Putamen (tissue), 1 donor: ENCODE measurements around the gene PTGES2.
"Not testable (repeated sequence)": the region's sequence is repeated elsewhere in the genome, so short reads cannot be mapped to it uniquely, and the experiment has no call there.

Source experiments
- DNase-seq: peaks from one replicate; pipeline ENCODE4 v3.0.0-alpha.2; 2016; ENCODE audit warnings: low spot score

Gene PTGES2

DNA sequence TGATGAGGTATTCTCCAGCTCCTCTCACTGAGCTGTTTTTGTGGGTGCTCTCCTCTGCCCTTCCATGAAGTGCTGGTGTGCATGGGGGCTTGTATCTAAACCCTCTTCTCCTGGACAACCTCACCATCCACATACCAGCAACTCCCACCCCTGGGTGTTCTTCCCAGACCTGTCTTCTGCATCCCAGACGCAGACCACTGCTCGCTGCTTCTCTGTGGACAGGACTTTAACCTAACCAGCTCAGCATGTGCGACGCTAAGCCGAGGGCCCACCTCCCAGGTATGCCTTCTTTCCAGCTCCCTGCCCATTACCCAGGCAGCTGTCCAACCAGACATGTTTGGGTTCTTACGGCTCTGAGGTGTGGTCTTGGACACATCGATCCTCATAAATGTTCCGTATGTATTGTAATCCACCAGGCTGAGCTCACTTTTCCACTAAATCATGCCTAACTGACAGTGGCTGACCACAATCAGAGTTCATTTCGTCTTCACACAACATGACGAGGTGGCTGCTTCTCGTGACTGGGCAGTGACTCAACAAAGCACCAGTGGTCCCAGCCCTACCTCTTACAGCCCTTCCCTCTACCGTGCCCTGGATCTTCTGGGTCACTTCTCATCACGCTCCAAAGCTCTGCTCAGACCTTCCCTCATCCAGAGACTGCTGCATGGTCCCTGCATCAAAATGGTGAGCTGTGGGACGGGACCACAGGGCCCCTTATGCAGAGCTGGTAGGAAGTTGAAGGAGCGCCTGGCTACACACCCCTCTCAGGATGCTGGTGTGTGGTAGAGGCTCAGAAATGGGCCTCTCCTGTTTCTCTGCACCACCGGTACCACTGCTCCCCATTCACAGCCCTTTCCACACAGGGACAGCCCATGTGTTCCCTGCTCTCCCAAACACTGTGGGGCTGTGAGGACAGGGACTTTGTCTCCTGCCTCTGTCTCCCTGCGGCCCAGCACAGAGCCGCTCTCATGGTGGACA lies 9.6 kb upstream of the PTGES2 start:
- no peak for DNase-seq

DNA sequence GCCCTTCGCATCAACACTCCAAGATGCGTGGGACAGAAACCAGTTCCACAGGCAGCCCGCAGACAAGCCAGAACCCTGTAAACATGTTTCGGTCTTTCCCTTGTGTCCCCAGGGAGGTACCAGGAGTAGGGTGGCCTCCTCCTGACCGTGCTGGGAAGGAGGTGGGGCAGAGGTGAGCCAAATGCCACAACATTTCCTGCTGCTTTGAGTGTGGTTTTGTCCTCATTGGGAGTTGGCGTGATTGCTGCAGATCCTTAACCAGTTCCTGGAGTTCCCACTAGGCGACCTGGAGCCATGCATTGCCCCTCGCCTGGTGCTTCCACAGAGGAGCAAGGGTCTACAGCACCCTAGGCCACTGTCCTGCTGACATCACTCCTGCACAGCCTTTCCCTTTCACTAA lies 8.0 kb upstream of the PTGES2 start:
- not testable (repeated sequence) for DNase-seq

DNA sequence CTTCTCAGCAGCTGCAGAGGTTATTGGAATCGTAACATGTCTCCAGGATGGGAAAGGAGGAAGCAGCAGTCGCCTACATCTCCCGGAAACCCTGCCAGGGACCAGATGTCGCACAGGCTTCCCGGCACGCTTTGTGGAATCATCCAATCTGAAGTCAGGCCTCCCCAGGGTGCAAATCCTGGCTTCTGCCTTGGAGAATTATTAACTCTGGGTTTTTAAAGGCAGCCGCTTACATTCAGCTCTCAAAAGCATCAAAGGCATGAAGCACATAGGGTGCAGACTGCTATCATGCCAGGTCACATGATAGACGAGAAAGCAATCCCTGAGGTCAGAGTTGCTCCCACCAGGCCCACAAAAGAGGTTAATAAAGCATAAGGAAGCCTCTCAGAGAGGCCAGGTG lies 4.6 kb upstream of the PTGES2 start:
- DNase-seq, result not testable (repeated sequence)

DNA sequence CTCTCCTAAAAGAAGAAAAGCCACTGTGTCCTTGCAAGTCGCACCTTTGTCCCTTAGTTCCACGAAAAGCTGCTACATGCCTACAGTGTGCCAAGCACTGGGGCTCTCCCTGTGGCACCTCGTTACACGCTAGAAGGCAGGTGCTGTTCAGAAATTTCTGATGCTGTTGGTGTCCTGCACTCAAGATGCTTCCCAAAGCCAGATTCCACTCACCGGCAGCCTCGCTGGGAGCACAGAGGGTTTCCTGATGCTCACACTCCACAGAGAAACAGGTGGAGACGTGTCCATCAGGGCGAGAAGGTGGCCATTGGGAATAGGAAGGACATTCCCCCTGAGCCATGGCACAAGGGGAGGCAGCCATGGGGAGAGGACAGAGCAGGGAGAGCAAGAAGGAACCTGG lies 3.8 kb upstream of the PTGES2 start:
- DNase-seq, result not testable (repeated sequence)

DNA sequence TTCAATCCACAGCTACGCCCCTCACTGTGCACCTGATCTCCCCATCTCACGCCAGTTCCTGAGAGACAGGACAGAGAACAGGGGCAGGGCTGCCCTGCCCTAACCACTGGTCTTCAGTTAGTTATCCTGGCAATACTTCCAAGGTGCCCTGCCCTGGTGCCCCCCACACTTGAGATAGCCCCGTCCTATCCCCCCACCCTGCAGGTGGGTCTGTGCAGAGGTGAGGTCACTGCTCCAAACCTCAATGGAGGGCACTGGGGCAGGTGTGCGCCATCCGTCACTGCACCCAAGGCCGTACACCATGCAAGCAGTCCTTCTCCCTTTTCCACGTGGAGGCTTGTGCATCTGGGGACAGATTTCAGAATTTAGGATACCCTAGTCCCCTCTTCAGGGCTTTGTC lies 3.1 kb upstream of the PTGES2 start:
- DNase-seq, result not testable (repeated sequence)

DNA sequence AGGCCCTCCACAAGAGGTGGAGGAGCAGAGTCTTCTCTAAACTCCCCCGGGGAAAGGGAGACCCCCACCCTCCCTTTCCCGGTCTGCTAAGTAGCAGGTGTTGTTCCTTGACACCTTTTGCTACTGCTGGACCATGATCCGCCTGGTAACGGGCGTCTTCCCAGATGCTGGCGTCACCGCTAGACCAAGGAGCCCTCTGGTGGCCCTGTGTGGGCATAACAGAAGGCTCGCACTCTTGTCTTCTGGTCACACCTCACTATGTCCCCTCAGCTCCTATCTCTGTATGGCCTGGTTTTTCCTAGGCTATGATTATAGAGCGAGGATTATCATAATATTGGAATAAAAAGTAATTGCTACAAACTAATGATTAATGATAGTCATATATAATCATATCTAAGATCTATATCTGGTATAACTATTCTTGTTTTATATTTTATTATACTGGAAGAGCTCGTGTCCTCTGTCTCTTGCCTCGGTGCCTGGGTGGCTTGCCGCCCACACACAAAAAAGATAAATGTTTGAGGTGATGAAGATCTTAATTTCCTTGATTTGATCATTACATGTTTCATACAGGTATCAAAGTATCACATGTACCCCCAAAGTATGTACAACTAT lies 2.6 kb upstream of the PTGES2 start:
- not testable (repeated sequence) for DNase-seq

DNA sequence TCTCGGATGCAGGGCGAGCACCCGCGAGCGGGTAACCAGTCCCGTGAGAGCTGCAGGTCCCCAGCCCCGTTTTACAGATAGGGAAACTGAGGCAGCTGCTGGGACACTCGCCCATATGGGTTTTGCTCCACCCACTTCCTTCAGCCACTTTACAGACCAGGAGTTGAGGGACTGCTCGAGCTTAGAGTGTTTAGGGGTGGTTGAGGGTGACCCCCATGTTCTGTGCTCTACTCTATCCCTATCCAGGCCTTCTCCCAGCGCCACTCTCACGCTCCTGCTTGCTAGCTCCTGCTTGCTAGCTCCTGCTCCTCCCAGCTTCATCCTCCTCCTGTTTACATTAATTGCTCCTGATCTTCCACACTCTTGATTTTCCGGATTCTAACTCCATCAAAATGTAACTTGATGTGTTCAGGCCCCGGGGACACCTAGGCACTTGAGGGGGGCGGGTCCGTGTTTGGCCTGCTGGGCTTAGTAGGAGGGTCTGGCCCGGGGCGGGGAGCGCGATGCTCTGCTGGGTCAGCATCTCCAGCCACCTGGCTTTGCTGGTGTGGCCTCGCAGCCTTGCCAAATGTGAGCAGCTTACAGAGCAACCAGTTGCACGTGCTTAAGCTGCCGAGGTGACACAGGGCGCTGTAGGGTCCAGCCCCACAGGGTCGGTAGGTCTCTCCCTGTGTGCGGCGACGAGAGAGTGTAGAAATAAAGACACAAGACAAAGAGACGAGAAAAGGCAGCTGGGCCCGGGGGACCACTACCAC lies 1.5 kb upstream of the PTGES2 start:
- no peak for DNase-seq

DNA sequence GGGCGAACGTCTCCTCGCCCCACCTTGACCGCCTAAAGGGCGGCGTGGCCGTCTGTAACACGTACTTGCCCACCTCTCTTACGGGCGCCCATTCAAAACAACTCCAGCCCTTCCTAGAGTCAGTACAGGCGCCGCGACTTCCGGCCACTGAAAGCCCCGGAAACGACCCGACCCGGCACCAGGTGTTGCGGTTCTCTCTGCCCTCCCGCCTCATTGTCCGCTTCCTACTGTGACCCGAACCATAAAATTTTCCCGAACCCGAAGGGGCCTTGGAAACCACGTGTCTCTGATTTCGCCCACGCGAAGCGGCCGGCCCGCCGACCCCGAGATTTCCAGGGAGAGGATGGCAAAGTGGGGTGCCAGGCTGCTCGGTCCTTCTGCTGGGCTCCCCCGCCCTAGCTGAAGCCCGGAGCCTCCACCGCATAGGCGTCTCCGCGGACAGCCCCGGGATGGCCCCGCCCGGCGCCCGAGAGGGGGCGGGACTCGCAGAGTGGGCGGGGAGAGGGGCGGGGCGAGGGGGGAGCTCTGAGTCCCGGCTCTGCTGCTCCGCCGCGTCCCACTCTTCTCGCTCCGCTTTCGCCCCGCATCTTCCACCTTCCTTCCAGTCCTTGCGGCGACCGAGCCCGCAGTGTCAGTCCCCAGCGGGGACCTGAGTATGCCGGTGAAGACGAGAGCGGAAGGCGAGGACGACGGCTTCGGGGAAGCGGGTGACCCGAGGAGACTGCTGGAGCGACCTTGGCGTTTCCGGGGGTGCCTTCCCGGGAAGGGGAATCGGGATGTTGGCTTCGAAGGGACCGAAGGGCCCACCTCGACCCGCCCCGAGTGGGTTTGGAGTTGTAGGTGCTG lies 684 bp upstream of the PTGES2 start:
- DNase-seq, result peak; percentile 92

DNA sequence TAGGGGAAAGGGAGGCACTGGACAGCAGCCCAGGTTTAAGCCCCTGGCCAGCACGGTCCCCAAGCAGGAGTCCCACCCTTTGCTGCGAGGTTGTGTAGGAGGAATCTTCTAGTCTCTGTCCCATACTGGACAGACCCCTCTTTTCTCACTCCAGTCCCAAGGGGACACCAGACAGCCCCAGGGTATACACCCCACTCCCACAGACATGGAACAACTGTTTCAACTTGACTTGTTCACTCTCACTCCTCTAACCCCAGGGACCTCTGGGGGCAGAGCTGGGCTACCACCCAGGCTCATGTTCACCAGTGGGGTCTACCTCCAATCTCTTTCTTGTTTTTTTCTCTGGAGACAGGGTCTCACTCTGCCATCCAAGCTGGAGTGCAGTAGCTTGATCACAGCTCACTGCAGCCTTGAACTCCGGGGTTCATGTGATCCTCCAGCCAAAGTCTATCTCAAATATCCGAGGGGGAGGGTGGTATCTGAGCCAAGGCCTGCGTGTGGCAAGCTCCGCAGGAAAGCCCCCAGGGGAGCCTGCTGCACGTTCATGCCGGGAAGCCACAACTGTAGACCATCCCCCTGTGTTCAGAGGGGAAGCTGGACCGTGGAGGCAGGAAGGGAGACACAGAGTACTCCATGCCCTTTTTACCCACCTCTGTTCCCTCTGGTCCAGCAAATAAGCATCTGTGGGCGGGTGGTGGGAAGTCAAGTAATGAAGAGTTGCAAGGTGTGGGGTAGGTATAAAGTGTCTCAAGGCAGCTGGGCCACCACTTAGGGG lies 1.8 kb downstream of the PTGES2 start:
- DNase-seq, result no peak

DNA sequence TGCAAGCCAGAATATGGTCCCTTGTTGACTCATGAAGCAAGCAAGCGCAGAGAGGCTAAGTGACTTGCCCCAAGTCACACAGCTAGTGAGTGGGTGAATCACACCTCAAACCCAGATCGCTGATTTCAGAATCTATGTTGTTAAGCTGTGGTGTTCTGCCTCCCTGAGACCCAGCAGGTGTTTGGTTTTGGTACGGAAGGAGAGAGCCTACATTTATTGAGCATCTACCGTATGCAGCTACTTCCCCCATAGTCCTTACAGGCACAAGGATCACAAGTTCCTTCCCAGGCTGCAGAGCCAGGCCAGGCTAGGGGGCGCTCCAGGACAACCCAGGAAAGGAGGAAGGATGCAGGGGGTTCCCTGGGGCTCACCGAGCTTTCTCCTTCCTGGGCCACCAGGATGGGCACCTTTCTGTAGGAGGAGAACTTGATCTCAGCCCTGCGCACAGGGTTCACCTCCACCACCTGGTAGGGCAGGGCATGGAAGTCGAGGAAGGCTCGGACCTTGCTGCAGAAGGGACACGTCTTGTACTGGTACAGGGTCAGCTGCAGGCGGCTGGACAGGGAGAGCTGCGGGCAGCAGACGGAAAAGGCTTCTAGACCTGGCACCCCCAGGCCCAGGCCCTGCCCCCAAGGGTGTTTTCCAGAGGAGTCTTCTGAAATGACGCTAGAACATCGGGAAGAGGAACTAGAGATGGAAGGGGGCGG lies 2.5 kb downstream of the PTGES2 start:
- DNase-seq, result no peak

DNA sequence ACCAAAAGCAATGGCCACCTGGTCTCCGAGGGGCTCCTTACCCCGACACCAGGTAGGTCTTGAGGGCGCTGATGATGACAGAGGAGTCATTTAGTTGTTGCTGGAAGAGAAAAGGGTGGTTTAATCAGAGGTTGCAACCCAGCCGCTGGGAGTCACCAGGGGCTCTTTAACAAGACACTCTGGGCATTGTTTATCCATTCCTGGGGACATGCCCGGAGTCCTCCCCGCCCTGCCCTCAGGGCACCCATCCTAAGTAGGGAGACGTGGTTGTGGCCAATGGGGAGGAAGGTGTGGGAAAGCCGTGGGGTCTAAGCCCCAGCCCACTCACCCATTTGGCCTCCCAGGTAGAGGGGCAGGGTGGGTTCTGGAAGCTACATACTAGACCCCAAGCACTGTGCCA lies 3.1 kb downstream of the PTGES2 start:
- DNase-seq, result no peak

DNA sequence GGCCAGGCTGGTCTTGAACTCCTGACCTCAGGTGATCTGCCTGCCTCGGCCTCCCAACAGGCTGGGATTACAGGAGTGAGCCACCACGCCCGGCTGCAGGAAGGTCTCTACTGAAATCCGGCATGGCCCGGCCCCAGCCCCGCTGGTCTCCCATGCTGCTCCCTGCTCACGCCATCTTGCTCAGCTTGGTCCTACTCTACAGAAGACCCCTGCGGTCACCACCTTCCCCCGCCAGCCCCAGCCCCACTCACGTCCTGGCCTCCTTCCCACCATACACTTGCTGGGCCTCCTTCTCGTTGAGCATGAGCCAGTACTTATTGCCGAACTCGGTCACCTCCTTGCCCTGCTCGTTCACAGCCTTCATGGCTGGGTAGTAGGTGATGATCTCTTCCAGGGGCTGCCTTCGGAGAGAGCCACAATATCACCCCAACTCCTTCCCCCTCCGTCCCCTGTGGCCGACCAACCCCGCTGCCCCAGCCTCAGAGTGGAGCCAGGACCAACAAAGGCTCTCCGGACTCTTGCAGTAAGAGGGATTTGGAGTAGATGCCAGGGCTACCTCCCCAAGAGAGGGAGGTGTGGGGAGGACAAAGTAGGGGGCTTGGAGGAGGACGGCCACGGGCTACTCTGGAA lies 4.0 kb downstream of the PTGES2 start:
- no peak for DNase-seq

DNA sequence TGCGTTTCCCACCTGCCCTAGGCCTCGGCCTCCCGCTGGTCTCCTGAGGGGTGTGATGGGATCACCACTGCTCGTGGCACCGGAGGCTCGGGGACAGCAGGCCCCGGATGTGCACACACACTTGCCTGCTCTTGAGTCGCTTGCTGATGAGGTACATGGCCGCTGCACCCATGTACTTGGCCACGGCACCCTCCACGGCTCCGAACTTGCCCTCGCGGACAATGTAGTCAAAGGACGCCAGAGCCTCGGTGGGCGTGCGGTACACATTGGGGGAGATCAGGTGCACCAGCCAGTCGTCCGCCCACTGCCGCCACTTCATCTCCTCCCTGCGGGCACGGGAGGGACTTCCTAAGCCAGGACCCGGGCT lies 4.7 kb downstream of the PTGES2 start:
- DNase-seq, result no peak

DNA sequence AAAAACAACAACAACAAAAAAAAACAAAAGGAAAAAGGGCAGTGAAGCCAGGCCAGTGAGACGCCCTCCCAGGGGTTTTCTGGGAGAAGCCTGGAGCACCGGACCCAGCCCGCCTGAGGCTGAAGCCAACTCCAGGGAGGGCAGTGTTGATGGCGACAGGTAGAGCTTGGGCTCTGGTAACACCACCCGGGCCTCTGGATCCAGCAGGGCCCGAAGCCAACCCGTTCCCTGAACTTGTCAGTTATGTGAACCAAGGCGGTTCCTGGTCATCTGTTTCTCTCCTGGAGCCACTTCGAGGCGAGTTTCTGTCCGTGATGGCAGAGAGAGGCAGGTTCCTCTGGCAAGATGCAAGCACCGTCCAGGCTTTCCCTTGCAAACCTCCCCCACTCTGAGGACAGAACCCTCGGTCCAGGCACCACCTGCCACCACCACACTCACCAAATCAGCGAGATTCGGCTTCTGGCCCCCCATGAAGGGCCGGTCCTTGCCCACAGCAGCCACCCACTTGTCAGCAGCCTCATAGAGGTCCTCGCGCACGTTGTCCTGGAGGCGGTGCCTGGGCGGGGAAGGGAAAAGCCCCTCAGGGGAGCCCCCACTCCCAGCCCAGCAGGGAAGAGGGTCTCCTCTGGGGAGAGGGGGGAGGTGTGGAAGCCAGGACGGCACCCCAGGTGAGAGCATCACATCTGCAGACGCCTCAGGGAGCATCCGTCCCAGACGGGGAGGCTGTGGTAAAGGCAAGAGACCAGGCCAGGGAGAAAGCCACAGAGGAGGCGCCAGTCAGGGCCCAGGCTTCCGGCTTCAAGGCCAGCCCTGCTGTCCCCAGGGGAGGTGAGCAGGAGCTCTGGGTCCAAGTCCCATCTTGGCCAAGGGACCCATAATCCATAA lies 5.4 kb downstream of the PTGES2 start:
- no peak for DNase-seq

DNA sequence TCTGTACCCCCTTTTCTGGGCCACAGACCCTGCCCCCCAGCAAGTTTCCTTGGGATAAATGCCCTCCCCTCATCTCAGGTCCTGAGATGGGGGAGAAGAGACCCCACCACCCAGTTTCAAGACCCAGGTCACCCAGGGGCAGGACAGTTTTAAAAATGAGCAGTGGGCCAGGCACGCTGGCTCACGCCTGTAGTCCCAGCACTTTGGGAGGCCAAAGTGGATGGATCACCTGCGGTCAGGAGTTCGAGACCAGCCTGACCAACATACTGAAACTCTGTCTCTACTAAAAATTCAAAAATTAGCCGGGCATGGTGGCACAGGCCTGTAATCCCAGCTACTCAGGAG lies 6.1 kb downstream of the PTGES2 start:
- no peak for DNase-seq

DNA sequence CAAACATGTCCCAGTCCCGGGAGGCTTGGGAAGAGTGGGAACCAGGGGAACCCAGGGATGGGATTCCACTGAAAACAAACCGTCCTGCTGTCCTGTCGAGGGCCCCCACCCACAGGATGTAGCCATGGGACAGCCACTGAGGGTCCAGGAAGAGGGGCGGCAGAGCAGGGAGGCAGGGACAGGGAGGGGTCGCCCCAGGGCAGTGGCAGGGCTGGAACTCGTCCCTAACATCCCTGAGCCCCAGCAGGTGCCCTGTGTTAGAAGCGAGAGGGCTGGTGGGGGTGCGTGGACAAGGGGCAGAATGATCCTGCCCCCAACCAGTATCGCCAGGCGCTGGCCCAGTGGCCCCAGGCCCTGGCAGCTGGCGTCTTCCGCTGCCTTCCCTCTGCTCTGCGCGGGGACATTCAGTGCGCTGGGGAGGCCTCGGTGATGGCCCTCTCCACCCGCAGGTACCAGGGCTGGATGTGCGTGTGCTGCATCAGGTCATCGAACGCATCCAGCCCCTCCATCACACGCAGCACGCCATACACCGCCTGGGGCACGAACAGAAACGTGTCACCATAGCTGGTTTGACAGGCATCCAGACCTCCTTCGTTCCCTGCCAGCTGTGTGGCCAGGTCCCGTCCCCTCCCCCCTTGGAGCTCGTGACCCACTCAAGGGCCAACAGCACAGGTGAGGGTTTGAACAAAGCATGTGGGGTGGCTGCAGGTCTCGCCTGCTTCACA lies 6.6 kb downstream of the PTGES2 start:
- no peak for DNase-seq

DNA sequence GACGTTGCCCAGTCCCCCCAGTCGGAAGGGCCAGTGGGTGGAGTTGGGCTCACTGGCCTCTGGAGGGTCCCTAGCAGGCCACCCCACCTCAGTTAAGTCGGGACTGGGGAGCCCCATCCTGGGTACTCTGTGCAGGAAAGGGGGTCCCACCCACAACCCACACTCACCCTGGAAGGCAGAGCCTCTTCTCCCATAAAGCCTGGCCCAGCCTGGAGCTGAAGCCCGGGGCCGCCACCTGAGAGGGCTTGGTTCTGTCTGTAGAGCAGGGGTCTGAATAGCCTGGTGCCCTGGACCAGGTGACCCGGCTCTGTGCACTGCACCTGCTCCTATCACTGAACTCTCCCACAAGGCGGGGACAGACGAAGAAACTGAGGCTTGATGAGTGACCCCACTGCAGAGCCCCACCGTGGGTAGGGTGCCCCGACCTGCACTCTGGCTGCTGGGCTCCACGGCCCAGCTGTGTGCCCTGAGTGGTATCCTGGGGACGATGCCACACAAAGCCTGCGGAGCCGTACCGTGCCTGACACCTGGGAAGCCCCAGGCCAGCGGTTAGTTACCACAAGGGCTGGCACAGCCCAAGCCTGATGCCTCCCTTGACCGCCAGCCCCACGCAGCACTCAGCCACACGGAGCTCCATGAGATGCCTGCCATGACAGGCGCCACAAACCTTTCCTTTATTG lies 7.3 kb downstream of the PTGES2 start:
- no peak for DNase-seq
